HepG2 (cell line): ENCODE data around the gene LRRC74A. TPM values are rescaled to one million over a fixed set of nuclear protein-coding genes. Genes with fewer than 3 reads are reported as not detected.
A peak's percentile ranks its signal among the peaks of the same experiment; 100 is the strongest.

Source experiments
- ATAC-seq: fragments of 200-7000 bp; cut with Tn5 transposase; 3 replicates; pipeline ENCODE4 v1.9.1; 2020; ENCODE audit warnings: mild to moderate bottlenecking, moderate library complexity
- BruUV-seq: library from RNA; stranded (reverse); fragments of 400-500 nt; replicated peaks from 2 replicates; lab custom pipeline; 2021; lab: Mats Ljungman, UMichigan
- CTCF ChIA-PET: fragments of 300-600 bp; formaldehyde crosslinking; extraction: SDS; loops from one replicate; lab custom pipeline; 2021; ENCODE audit warnings: low total read pairs, inconsistent platforms, low intra/inter-chr PET ratio; lab: Yijun Ruan, JAX
- POLR2A ChIA-PET: fragments of 350-600 bp; sonication (Branson Sonifier 250); formaldehyde crosslinking; loops from one replicate; lab custom pipeline; 2020; ENCODE audit warnings: antibody characterized with exemption, inconsistent platforms; lab: Yijun Ruan, JAX
- DNase-seq: peaks from one replicate; pipeline ENCODE4 v3.0.0-alpha.2; 2015; ENCODE audit warnings: low spot score
- FAIRE-seq: peaks from 3 replicates; lab custom pipeline; 2011; peaks lifted over from hg19 to GRCh38; lab: Jason Lieb, UNC
- H2AFZ ChIP-seq: one replicate; pipeline ENCODE4 v1.6.1; 2011; ENCODE audit warnings: low read length, inconsistent platforms
- H3K27ac ChIP-seq: fragments of 300-600 bp; 3 replicates; pipeline ENCODE4 v1.8.0; 2011; ENCODE audit warnings: mixed run types, mild to moderate bottlenecking, mixed read lengths, low read length, inconsistent platforms; ENCODE audit not compliant: insufficient read depth; ENCODE audit errors: extremely low read length
- H3K27me3 ChIP-seq, 2 experiments: fragments of 200-600 bp in 1 of 2; 2 replicates in 1 of 2; 3 replicates in 1 of 2; pipeline versions ENCODE4 v1.6.0 to v1.8.0; 2011; ENCODE audit warnings: low read length in 2 of 2, mild to moderate bottlenecking in 2 of 2, moderate library complexity in 2 of 2, inconsistent platforms in 1 of 2; ENCODE audit not compliant: insufficient read depth in 2 of 2, control insufficient read depth in 1 of 2
- H3K36me3 ChIP-seq, 2 experiments: fragments of 200-600 bp in 1 of 2; replicated peaks in 1 of 2; 2 replicates in 1 of 2; 3 replicates in 1 of 2; pipeline versions ENCODE4 v1.5.1 to v1.8.0; 2011; ENCODE audit warnings: low read length in 2 of 2, inconsistent platforms in 1 of 2; ENCODE audit not compliant: insufficient read depth in 2 of 2, control insufficient read depth in 1 of 2
- H3K4me1 ChIP-seq: 2 replicates; pipeline ENCODE4 v1.5.1; 2012; ENCODE audit warnings: low read length, inconsistent platforms; ENCODE audit not compliant: insufficient read depth
- H3K4me2 ChIP-seq: 2 replicates; pipeline ENCODE4 v1.6.0; 2011; ENCODE audit warnings: low read depth, low read length, inconsistent platforms
- H3K4me3 ChIP-seq, 3 experiments: fragments of 200-600 bp in 1 of 3; sonication (generic), shearing (Covaris generic) in 1 of 3; replicated peaks in 1 of 3; 2 replicates each; pipeline ENCODE4 v1.5.1; 2011 to 2016; ENCODE audit warnings: low read length in 3 of 3, inconsistent platforms in 2 of 3, low read depth in 2 of 3, mild to moderate bottlenecking in 2 of 3, control low read depth in 1 of 3, mixed read lengths in 1 of 3; ENCODE audit not compliant: insufficient read depth in 1 of 3
- H3K79me2 ChIP-seq: one replicate; pipeline ENCODE4 v1.6.1; 2011; ENCODE audit warnings: low read length, inconsistent platforms; ENCODE audit not compliant: insufficient read depth
- H3K9ac ChIP-seq: 2 replicates; pipeline ENCODE4 v1.6.0; 2011; ENCODE audit warnings: mild to moderate bottlenecking, low read depth, low read length, inconsistent platforms; ENCODE audit not compliant: insufficient read depth
- H3K9me3 ChIP-seq: 2 replicates; pipeline ENCODE4 v1.5.1; 2012; ENCODE audit warnings: mild to moderate bottlenecking, low read length
- H4K20me1 ChIP-seq: 2 replicates; pipeline ENCODE4 v1.6.0; 2011; ENCODE audit warnings: inconsistent platforms, mild to moderate bottlenecking, low read length, moderate library complexity; ENCODE audit not compliant: insufficient read depth
- ATF7 ChIP-seq, 2 experiments: fragments of 450-650 bp in 1 of 2; sonication (generic) in 1 of 2; formaldehyde crosslinking in 1 of 2; IDR thresholded peaks; 2 replicates each; pipeline versions ENCODE4 v1.4.0 to v1.6.1; 2016 to 2020; ENCODE audit warnings: antibody characterized with exemption in 1 of 2, mild to moderate bottlenecking in 1 of 2, missing genetic modification reagents in 1 of 2
- HOXA5 ChIP-seq: sonication (generic); formaldehyde crosslinking; IDR thresholded peaks from 2 replicates; pipeline ENCODE4 v1.4.0; 2020; ENCODE audit warnings: missing genetic modification reagents
- KDM6A ChIP-seq: IDR thresholded peaks from 2 replicates; pipeline ENCODE4 v1.6.1; 2016; ENCODE audit warnings: low read depth
- NKX3-1 ChIP-seq: sonication (generic); formaldehyde crosslinking; IDR thresholded peaks from 2 replicates; pipeline ENCODE4 v1.5.0; 2020; ENCODE audit warnings: missing genetic modification reagents
- POLR2AphosphoS2 ChIP-seq: IDR thresholded peaks from 2 replicates; pipeline ENCODE4 v1.6.1; 2011; ENCODE audit warnings: low read depth, low read length, improper control_type of control experiment
- ZNF275 ChIP-seq: sonication (generic); formaldehyde crosslinking; IDR thresholded peaks from 2 replicates; pipeline ENCODE4 v1.8.0; 2022; ENCODE audit warnings: missing genetic modification reagents, mild to moderate bottlenecking, inconsistent platforms, borderline replicate concordance
- ZNF329 ChIP-seq: sonication (generic); formaldehyde crosslinking; IDR thresholded peaks from 2 replicates; pipeline ENCODE4 v1.9.0; 2021; ENCODE audit warnings: low read depth, mild to moderate bottlenecking, missing genetic modification reagents
- ZNF383 ChIP-seq: sonication (generic); formaldehyde crosslinking; IDR thresholded peaks from 2 replicates; pipeline ENCODE4 v1.4.0; 2020; ENCODE audit warnings: missing genetic modification reagents, mild to moderate bottlenecking, borderline replicate concordance
- ZNF510 ChIP-seq: sonication (generic); formaldehyde crosslinking; IDR thresholded peaks from 2 replicates; pipeline ENCODE4 v1.4.0; 2020; ENCODE audit warnings: low read depth, mild to moderate bottlenecking, missing genetic modification reagents
- WGBS: methylation state at CpG from one replicate; pipeline ENCODE4 v1.1.6; 2017; ENCODE audit warnings: low lambda C conversion rate; 5-methylcytosine and 5-hydroxymethylcytosine counted together
- in situ Hi-C: cut with HindIII; loops from 2 replicates; pipeline ENCODE4 v1.10.0; 2017; ENCODE audit warnings: low pct_unique_long_range_greater_than_20kb; ENCODE audit not compliant: extremely low pct_ligation_motif_present
- intact Hi-C: fragments of 100-400 bp; cut with micrococcal nuclease; formaldehyde crosslinking; loops from one replicate; pipeline ENCODE4 v1.10.0; 2022; ENCODE audit not compliant: unreplicated experiment
- polyA plus RNA-seq, 8 experiments: library from polyadenylated mRNA; depleted of rRNA in 3 of 8; stranded (reverse) in 7 of 8; unstranded in 1 of 8; fragments of >200 nt; fragmentation: Illumina TruSeq in 4 of 8; extraction: Trizol in 4 of 8; gene quantifications; 2 replicates each; pipeline versions ENCODE4 v1.2.1 to v1.2.3, GENCODE V29; 2011 to 2016; ENCODE audit warnings: low read depth in 4 of 8, missing spikeins in 1 of 8, mixed read lengths in 1 of 8; ENCODE audit not compliant: insufficient read depth in 1 of 8
- total RNA-seq, 5 experiments: library from RNA; depleted of rRNA; stranded (reverse); fragments of >200 nt; fragmentation: Illumina TruSeq; extraction: Trizol; gene quantifications; 2 replicates each; pipeline ENCODE4 v1.2.3, GENCODE V29; 2016; ENCODE audit warnings: low read depth in 1 of 5

Gene LRRC74A
- total and polyA plus RNA-seq, 2 of the 13 experiments (the other 11 are each of a cell fraction or from before 2014, with no cell fraction given) = not detected

GRCh38 chr14:76909266-76909665 lies 83.1 kb downstream of the LRRC74A start:
- no peak overlapping the region for H2AFZ ChIP-seq
- H3K79me2 ChIP-seq = no peaks in the 10 kb centered on the region
- peaks cover 0 to 7% of the 10 kb centered on the region in 2 experiments; a peak in 2 of 5 replicates for H3K27me3 ChIP-seq
- H3K9ac ChIP-seq = no peak overlapping the region
- H3K9me3 ChIP-seq = no peaks in the 10 kb centered on the region
- TF ChIP-seq POLR2AphosphoS2 (no peak), KDM6A (CRISPR knock-in tag) (no peak), ZNF383 (CRISPR knock-in tag) (no peak), NKX3-1 (CRISPR knock-in tag) (no peak), ATF7 (IDR thresholded peaks at IDR 0.05) (peak; percentile 62; the same call in 1 of the 2 replicates), ATF7 (CRISPR knock-in tag; IDR thresholded peaks at IDR 0.05) (no peak)
- in situ Hi-C loops (no loop called here), intact Hi-C loops (no loop called here)
- BruUV-seq = no TSS peak
- DNase-seq (no peak), ATAC-seq (no peak), FAIRE-seq (no peak)
- ChIA-PET CTCF (no interaction called here), POLR2A (no interaction called here)
- peaks cover 14% of the 10 kb centered on the region; the same call in 1 of the 2 replicates for H3K4me1 ChIP-seq
- no peak overlapping the region for H3K4me3 ChIP-seq
- 92% methylated on average over 2 of the region's 2 CpGs for WGBS
- H3K36me3 ChIP-seq = no peaks in the 10 kb centered on the region
- no peak overlapping the region for H3K27ac ChIP-seq
- no peaks in the 10 kb centered on the region for H4K20me1 ChIP-seq
- no peak overlapping the region for H3K4me2 ChIP-seq

GRCh38 chr14:76910371-76910890 lies 84.2 kb downstream of the LRRC74A start:
- Histone ChIP-seq H4K20me1 (no peaks in the 10 kb centered on the region), H3K9ac (no peak overlapping the region), H2AFZ (no peak overlapping the region), H3K79me2 (no peaks in the 10 kb centered on the region), H3K27ac (no peak overlapping the region), H3K4me3 (no peak overlapping the region), H3K9me3 (no peaks in the 10 kb centered on the region), H3K27me3 (no peaks in the 10 kb centered on the region), H3K4me2 (no peak overlapping the region), H3K4me1 (peaks cover 6% of the 10 kb centered on the region; the same call in 1 of the 2 replicates), H3K36me3 (no peaks in the 10 kb centered on the region)
- TF ChIP-seq ZNF510 (CRISPR knock-in tag) (no peak), ZNF329 (CRISPR knock-in tag) (peak; percentile 90), HOXA5 (CRISPR knock-in tag) (no peak), ZNF275 (CRISPR knock-in tag) (no peak)
- ChIA-PET CTCF (no interaction called here), POLR2A (no interaction called here)
- intact Hi-C loops (loop anchor here (10.0 kb wide), 1 partner anchor 54 kb away; no protein-coding TSS in a partner anchor), in situ Hi-C loops (loop anchor here (5.0 kb wide), 1 partner anchor 152 kb away; no protein-coding TSS in a partner anchor)
- ATAC-seq (no peak), FAIRE-seq (no peak), DNase-seq (no peak)
- WGBS = 46% methylated on average over 2 of the region's 4 CpGs
- no TSS peak for BruUV-seq
